ENCODE data around the gene NECAB3. TPM values are rescaled to one million over a fixed set of nuclear protein-coding genes. Genes with fewer than 3 reads are reported as not detected.

Gene NECAB3
- total RNA-seq, 1 donor from 2014 or later, result 56.2 TPM

GRCh38 chr20:33659341-33660034, 14.7 kb downstream of the NECAB3 start:
- Histone ChIP-seq H3K4me3 (no peak overlapping the region), H3K27ac (no peak overlapping the region), H3K4me1 (peaks cover 5% of the 10 kb centered on the region), H3K27me3 (no peaks in the 10 kb centered on the region), H3K36me3 (peaks cover 21% of the 10 kb centered on the region), H3K9me3 (no peaks in the 10 kb centered on the region)
- ATAC-seq, result no peak
- TF ChIP-seq CTCF (IDR thresholded peaks at IDR 0.05), result no peak
- no peak for DNase-seq
- intact Hi-C loops (cut with DNase I), result loop anchor here (10.0 kb wide), 1 partner anchor 205 kb away; no protein-coding TSS in a partner anchor

- no peak overlapping the region for H3K4me3 ChIP-seq
- no peak for TF ChIP-seq CTCF (IDR thresholded peaks at IDR 0.05)
- ATAC-seq (no peak), DNase-seq (no peak)
- no peaks in the 10 kb centered on the region for H3K4me1 ChIP-seq
- no peaks in the 10 kb centered on the region for H3K27me3 ChIP-seq
- peaks cover 21% of the 10 kb centered on the region for H3K36me3 ChIP-seq
- intact Hi-C loops (cut with DNase I), result loop anchor here (10.0 kb wide), 1 partner anchor 204 kb away; no protein-coding TSS in a partner anchor
- no peak overlapping the region for H3K27ac ChIP-seq
- H3K9me3 ChIP-seq, result no peaks in the 10 kb centered on the region
Measured at GRCh38 chr20:33658929-33659328, 15.3 kb downstream of the NECAB3 start.

- DNase-seq (no peak), ATAC-seq (no peak)
- TF ChIP-seq CTCF (IDR thresholded peaks at IDR 0.05), result no peak
- Histone ChIP-seq H3K9me3 (no peaks in the 10 kb centered on the region), H3K27me3 (no peaks in the 10 kb centered on the region), H3K36me3 (peaks cover 21% of the 10 kb centered on the region), H3K4me3 (no peak overlapping the region), H3K27ac (no peak overlapping the region), H3K4me1 (no peaks in the 10 kb centered on the region)
- intact Hi-C loops (cut with DNase I), result loop anchor here (10.0 kb wide), 1 partner anchor 204 kb away; no protein-coding TSS in a partner anchor
Measured at GRCh38 chr20:33658510-33658909, 15.7 kb downstream of the NECAB3 start.

- intact Hi-C loops (cut with DNase I), result loop anchor here (10.0 kb wide), 1 partner anchor 203 kb away; no protein-coding TSS in a partner anchor
- no peaks in the 10 kb centered on the region for H3K4me1 ChIP-seq
- DNase-seq, result no peak
- no peaks in the 10 kb centered on the region for H3K27me3 ChIP-seq
- H3K9me3 ChIP-seq, result no peaks in the 10 kb centered on the region
- H3K27ac ChIP-seq, result no peak overlapping the region
- no peak for ATAC-seq
- no peak for TF ChIP-seq CTCF (IDR thresholded peaks at IDR 0.05)
- peaks cover 21% of the 10 kb centered on the region for H3K36me3 ChIP-seq
- H3K4me3 ChIP-seq, result no peak overlapping the region
Measured at GRCh38 chr20:33657704-33658095, 16.5 kb downstream of the NECAB3 start.

- peaks cover 21% of the 10 kb centered on the region for H3K36me3 ChIP-seq
- intact Hi-C loops (cut with DNase I), result loop anchor here (10.0 kb wide), 1 partner anchor 202 kb away; no protein-coding TSS in a partner anchor
- H3K27me3 ChIP-seq, result no peaks in the 10 kb centered on the region
- no peaks in the 10 kb centered on the region for H3K9me3 ChIP-seq
- TF ChIP-seq CTCF (IDR thresholded peaks at IDR 0.05), result no peak
- no peak overlapping the region for H3K4me3 ChIP-seq
- ATAC-seq (no peak), DNase-seq (no peak)
- no peaks in the 10 kb centered on the region for H3K4me1 ChIP-seq
- no peak overlapping the region for H3K27ac ChIP-seq
Measured at GRCh38 chr20:33656783-33657703, 17.2 kb downstream of the NECAB3 start.

Measured in upper lobe of right lung (tissue), 1 donor.